Stimulated activated CD8-positive, alpha-beta memory T cell treated with anti-CD3 and anti-CD28 coated beads, Interleukin-12 subunit alpha, Interleukin-12 subunit beta, amount 100 ng/mL, for 1 hour (primary cell): ENCODE results near the gene HDAC8.
"Not testable (repeated sequence)": the region's sequence is repeated elsewhere in the genome, so short reads cannot be mapped to it uniquely, and the experiment has no call there.

Experiments used
- DNase-seq: peaks from one replicate; pipeline ENCODE4 v3.0.0-alpha.2; 2020; ENCODE audit warnings: low read depth

Gene HDAC8

GRCh38 chrX:72461288-72461687 lies 111.4 kb downstream of the HDAC8 start:
- DNase-seq = no peak

DNA sequence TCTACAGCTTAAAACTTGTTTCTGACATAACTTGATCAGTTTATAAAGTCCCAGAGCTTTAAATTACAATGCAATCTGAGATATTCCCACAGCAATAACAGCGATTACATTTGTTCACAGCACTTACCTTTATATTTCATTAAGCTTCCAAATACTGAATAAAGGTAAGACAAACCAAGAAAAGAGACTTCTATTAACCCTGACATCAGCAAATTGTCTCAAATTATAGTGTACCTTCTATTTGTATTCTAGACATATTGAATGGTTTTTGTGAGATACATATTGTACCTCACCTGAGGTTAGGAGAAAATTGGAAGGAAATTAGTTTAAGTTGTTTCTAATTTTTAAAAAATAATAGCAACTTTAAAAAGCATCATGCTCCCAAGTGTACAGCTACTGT lies 111.9 kb downstream of the HDAC8 start:
- DNase-seq = no peak

DNA sequence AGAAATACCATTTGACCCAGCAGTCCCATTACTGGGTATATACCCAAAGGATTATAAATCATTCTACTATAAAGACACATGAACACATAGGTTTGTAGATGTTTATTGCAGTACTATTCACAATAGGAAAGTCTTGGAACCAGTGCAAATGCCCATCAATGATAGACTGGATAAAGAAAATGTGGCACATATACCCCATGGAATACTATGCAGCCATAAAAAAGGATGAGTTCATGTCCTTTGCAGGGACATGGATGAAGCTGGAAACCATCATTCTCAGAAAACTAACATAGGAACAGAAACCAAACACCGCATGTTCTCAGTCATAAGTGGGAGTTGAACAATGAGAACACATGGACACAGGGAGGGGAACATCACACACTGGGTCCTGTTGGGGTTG lies 123.6 kb downstream of the HDAC8 start:
- not testable (repeated sequence) for DNase-seq

DNA sequence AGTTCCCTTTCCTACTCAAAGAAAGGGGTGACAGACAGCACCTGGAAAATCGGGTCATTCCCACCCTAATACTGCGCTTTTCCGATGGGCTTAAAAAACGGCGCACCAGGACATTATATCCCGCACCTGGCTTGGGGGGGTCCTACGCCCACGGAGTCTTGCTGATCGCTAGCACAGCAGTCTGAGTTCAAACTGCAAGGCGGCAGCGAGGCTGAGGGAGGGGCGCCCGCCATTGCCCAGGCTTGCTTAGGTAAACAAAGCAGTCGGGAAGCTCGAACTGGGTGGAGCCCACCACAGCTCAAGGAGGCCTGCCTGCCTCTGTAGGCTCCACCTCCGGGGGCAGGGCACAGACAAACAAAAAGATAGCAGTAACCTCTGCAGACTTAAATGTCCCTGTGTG lies 131.9 kb downstream of the HDAC8 start:
- not testable (repeated sequence) for DNase-seq

GRCh38 chrX:72436010-72436409 lies 136.6 kb downstream of the HDAC8 start:
- no peak for DNase-seq

DNA sequence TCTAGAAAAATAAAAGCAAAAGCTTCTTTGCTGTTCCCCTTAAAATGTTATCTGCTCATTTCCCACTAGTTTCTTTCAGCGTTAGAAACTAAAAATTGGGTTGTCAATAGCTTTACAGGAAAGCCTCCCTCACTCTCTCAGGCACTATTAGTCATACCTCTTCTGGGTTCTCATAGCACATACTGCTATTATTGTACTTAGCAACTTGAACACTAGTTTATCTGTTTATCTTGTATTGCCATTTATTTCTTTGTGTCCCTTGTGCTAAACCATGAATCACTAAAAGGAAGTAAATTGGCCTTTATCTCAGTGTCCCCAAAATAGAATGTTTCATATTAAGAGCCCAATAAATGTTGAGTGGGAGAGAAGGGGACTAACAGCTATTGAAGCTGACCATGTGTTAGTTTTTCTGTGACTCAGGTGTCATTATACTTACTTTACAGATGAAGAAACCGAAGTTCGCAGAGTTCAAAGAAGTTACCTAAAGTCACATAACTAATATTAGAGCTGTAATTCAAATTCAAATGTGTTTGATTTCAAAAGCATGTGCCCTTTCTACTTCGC lies 142.2 kb downstream of the HDAC8 start:
- no peak for DNase-seq

GRCh38 chrX:72421797-72422196 lies 150.8 kb downstream of the HDAC8 start:
- DNase-seq = no peak

- no peak for DNase-seq
Observed at GRCh38 chrX:72409993-72410392, 162.7 kb downstream of the HDAC8 start.

DNA sequence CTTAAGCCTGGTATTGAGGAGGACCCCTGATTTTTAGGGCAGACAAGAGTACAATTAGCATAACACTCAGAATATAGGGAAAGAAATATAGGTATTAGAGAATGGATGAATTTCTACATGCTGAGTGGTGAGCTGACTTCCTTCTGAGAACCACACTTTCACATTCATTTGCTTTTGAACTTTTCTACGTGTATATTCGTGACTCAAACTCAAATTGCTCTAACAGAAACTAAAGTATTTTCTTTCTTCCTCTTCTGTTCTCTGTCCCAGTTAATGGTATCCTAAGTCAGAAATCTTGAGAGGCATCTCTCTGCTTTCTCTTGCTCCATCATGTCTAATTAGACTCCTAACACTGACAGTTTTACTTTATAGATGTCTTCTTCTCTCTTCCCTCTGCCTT lies 163.8 kb downstream of the HDAC8 start:
- DNase-seq = no peak

GRCh38 chrX:72405136-72405535 lies 167.5 kb downstream of the HDAC8 start:
- DNase-seq = not testable (repeated sequence)

- no peak for DNase-seq
Observed at GRCh38 chrX:72402614-72403013, 170.0 kb downstream of the HDAC8 start.

GRCh38 chrX:72399816-72400215 lies 172.8 kb downstream of the HDAC8 start:
- no peak for DNase-seq

DNA sequence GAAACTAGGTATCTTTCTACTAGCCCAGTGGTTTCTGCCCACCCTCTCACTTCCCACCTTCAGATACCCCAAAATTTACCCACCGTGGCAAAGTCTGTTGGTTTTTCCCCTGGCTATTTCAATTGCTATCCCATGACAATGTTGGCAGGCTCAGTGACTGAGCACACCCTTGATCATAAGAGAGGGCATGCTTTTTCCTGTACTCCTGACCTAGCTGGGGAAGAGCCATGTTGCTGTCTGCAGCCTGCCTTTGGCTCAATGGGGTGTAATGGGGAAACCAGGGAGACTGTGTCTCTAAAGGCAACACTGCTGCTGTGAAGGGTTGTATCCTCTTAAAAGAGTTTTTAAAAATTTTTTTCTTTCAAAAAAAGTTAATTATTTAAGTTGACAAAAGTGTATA lies 176.5 kb downstream of the HDAC8 start:
- DNase-seq = no peak

- no peak for DNase-seq
Observed at GRCh38 chrX:72395237-72395636, 177.4 kb downstream of the HDAC8 start.

GRCh38 chrX:72394518-72395170 lies 178.0 kb downstream of the HDAC8 start:
- DNase-seq = no peak

DNA sequence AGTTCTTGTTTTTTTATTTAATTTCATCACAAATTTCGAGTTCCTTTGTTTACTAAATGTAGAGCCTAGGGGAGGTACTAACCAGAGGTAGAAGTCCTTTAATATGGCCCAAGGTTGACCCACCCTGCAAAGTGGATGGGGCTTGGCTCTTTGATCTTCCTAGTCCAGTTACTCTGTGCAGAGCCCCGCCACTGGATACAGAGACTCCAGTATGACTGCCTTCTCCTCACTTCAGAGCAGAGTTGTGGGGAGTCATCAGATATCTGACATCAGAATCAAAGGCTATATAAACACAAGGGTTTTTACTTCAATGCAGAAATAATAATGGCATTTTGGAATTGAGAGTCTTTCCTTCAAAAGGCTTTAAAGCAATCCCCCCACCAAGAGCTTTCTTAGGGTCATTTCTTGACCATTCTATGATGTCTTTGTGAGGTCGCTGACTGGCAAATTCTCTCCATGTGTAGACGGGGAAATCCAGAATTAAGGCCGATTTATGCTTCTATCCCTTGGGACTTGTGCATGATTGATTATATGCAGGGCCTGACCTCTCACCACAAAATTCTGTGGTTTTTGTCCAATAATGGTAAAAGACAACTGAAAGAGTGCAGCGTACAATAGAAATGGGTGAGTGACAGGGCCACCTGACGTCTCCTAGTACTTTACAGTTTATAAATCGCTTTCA lies 178.7 kb downstream of the HDAC8 start:
- no peak for DNase-seq

- no peak for DNase-seq
Observed at GRCh38 chrX:72392816-72393800, 179.5 kb downstream of the HDAC8 start.

- DNase-seq = no peak
Observed at GRCh38 chrX:72392042-72392441, 180.6 kb downstream of the HDAC8 start.

DNA sequence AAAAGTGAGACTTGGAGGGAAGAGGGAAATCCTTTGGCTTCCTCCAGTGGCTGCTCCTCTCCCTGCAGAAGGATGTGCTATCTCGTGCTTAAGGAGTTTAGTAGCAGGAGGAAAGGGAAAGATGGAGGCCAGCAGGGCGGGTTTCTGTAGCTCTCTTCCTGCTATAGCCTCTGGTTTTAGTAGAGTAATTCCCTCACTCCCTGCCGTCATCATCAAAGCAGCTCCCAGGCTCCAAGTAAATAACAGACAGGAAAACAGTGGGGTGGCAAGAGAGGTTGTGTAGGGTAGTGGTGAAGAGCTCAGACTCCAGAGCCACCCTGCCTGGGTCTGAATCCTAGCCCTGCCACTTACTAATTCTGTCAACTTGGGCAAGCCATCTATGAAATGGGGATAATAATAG lies 185.4 kb downstream of the HDAC8 start:
- no peak for DNase-seq

GRCh38 chrX:72382202-72382595 lies 190.4 kb downstream of the HDAC8 start:
- DNase-seq = no peak

GRCh38 chrX:72381439-72382201 lies 191.0 kb downstream of the HDAC8 start:
- no peak for DNase-seq

DNA sequence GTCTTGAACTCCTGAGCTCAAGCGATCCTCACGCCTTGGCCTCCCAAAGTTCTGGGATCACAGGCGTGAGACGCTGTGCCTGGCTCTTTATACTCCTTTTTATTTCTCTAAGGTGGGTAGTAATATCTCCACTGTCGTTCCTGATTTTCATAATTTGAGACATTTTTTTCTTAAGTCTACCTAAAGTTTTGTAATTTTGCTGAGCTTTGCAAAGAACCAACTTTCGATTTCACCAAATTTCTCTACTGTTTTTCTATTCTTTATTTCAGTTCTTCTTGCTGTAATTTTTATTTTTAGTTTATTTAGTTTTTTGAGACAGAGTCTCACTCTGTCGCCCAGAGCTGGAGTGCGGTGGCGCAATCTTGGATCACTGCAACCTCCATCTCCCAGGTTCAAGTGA lies 196.5 kb downstream of the HDAC8 start:
- DNase-seq = no peak
